Stimulated activated CD4-positive, alpha-beta T cell treated with anti-CD3 and anti-CD28 coated beads, Interleukin-4, amount 100 ng/mL, for 24 hours (primary cell): ENCODE data around the gene RAB36.

ENCODE experiments used
- DNase-seq: peaks from one replicate; pipeline ENCODE4 v3.0.0-alpha.2; 2020

RAB36 gene

GRCh38 chr22:23161029-23161428, 15.8 kb downstream of the RAB36 start:
- DNase-seq = no peak

DNA sequence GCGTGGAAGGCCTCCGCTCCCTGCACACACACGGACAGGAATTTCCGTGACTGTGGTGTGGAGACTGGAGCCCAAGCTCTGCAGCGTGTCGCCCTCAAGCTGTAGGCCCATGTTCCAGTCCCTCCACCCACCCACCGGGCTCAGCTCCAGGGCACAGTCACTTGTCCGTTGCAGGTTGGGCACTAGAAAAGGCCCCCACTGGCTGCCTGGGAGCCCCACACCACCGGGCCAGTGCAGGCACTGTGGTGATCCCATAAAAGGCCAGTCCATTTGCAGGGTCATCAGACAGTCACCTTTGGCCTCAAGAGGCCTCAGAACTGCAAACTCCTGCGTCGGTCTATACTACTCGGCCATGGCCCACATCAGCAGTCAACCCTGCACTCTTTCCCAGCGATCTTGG, 16.3 kb downstream of the RAB36 start:
- DNase-seq = no peak

DNA sequence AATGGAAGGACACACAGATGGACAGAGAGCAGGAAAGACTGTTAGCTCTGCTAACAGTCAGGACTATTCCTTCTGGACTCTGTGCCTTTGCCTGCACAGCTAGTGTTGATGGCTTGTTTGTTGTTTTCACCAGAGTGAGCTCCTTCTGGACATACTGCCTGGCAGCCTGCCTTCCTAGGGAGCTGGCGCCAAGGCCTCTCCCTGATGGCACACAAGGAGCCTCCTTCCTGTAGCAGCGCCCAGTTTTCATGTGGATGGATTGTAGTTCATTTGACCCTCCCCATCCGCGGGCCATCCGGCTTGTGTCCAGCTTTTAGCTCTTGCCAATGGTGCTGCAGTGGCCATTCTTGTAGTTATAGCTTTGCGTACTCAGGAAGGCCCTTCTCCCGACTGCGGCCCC, 18.4 kb downstream of the RAB36 start:
- DNase-seq = no peak

DNA sequence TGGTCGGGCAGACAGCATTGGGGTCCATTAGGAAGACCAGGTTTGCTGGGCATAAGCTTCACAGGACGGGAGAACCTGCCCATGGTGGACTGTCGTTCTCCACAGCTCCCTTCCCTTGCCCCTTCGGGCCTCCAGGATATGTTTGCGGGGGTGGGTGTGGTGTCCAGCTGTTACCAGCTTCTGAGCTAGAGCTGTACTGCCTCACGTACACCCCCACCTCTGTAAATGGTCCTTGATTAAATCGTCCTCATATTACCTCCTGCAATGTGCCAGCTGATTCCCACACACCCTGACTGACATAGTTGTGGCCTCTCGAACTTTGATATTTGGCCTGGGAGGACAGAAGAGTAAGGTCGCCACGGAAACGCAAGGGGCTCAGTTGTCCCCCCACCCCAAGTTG, 18.8 kb downstream of the RAB36 start:
- no peak for DNase-seq

DNA sequence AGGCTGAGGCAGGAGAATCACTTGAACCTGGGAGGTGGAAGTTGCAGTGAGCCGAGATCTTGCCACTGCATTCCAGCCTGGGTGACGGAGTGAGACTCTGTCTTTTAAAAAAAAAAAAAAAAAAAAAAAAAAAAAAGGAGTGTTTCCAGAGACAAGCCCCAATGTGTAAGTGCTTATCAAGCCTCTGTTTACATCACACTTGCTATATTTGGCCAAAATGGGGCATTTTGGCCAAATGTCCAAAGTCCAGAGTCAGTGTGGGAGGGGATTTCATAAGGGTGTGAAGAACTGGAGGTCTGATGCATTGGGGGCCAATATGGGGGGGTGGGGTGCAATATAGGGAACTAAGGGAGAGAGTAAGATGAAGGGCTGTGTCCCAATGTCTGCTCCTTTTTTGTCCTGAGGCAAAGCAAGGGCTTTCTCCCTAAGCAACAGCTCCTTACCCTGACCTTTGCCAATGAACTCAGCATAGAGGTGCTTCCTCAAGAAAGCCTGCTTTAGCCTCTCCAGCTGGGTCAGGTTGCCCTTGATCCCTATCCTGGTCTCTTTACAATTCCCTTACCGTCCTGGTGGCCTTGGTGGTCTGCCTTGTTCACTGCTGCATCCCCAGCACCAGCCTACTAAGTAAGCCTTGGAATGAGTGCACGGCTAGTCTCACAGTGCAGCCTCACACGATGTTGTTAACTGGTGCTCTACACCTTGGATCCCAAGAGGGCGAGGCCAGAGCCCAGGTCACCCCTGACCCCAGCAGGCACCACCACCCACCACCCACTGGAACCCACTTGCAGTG, 21.0 kb downstream of the RAB36 start:
- no peak for DNase-seq

- no peak for DNase-seq
Measured at GRCh38 chr22:23166841-23167616, 21.8 kb downstream of the RAB36 start.

DNA sequence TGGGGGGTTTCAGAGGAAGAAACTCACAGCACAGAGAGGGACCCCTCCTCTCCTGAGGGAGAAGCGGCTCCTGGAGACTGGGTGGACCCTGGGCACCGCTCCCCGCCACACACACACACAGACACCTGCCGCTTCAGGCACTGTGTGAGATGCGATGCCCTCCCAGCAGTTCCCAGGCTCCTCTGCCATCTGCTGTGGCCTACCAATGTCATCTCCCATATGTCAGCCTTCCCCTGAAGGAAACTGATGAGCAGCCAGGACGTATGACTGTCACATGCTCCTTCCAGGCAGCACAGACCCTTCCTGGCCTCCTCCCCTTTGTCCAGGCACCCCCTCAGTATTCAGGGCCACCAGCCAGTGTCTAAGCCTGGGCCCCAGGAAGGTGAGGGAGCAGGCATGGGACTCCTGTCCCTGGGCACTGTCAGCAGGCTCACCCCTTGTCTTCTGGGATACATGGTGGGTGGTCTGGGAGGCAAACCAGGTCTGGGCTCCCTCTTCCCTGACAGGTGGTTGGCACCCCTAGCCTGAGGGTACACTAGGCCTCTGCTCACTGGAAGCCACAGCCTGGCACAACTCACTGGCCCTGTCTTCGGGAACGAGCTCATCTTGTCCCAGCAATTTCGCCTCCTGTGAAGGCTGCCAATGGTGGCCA, 23.2 kb downstream of the RAB36 start:
- DNase-seq = no peak

DNA sequence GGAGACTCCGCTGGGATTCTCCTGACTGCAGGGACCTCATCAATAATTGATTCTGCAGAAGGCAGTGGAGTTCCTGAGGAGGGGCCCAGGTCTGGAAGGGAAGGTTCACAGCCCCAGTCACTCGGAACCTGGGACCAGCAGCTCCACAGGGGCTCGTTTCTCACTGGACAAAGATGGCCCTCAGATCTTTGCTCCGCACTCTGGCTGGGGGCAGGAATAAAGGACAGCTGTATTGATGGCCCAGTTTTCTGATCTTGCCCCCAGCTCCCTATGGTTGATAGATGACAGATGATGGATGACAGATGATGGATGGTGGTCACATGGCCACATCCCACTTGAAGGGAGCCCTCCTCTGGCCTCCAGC, 23.7 kb downstream of the RAB36 start:
- no peak for DNase-seq

GRCh38 chr22:23175817-23176644, 30.8 kb downstream of the RAB36 start:
- no peak for DNase-seq

- no peak for DNase-seq
Measured at GRCh38 chr22:23176645-23177027, 31.4 kb downstream of the RAB36 start.

DNA sequence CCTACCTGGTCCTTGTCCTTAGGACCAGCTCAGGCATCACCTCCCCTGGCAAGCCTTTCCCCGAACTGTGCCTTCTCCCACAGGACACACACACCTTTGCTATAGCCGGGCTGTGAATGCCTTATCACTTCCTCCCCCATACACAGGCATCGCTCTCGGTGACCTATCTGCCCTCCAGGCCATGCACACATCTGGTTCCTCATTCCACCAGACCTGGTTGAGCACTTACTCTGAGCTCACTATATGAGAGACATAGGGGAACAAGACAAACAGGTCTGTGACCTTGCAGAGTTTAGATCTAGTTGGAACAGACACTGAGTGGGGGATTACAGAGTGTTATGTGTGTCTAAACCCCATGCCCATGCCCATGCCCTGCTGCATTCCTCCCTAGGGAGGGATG, 31.9 kb downstream of the RAB36 start:
- DNase-seq = no peak

DNA sequence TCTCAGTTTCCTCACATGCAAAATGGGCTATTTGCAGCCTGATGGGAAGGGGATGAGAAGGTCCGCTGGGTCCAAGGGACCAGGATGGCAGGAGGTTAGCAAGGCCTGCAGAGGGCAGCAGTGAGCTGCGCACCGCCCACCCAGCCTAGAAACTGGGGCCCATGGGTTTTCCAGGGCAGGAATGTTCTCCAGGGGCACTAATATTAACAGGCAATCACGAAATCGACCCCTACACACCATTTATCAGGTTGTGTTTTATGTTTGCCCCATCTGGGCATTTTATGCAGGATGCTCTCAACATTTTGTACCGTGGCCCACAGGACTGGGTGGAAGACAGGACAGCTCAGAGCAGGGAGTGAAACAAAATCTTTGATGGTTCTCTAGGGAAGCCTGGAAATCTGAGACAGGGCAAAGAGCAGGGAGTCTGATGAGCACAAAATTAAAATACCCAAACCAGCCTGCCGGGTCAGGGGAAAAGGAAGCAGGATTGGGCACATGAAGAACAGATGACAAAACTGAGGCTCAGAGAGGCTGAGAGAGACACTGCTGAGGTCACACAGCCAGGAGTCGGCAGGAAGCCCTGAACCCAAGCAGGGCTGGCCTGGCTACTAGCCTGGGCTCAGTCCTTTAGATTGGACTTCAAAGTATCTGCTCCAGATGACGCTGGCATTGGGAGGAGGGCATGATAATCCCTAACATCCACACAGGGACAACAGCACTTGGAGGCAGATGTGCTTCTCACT, 33.4 kb downstream of the RAB36 start:
- peak; percentile 67 for DNase-seq

- DNase-seq = peak; percentile 22
Measured at GRCh38 chr22:23179381-23180299, 34.4 kb downstream of the RAB36 start.

- peak; percentile 61 for DNase-seq
Measured at GRCh38 chr22:23180301-23180892, 35.1 kb downstream of the RAB36 start, which contains the start of gene BCR. Gene BCR, plus strand, starts transcription at chr22:23180509. Its CDS starts 452 bp downstream, at chr22:23180961.

GRCh38 chr22:23180893-23181720, 35.8 kb downstream of the RAB36 start:
- DNase-seq = peak; percentile 17

GRCh38 chr22:23181721-23182308, 36.5 kb downstream of the RAB36 start:
- no peak for DNase-seq

GRCh38 chr22:23182309-23183060, 37.2 kb downstream of the RAB36 start:
- DNase-seq = peak; percentile 82

- no peak for DNase-seq
Measured at GRCh38 chr22:23183061-23183698, 37.9 kb downstream of the RAB36 start.
